ENCODE data around the gene SLC4A1AP. TPM values are rescaled to one million over a fixed set of nuclear protein-coding genes. Genes with fewer than 3 reads are reported as not detected.

The SLC4A1AP gene
- polyA plus RNA-seq, 2 of the 4 experiments (the other 2 are of a cell fraction) = 32.6 to 33.0 TPM

DNA sequence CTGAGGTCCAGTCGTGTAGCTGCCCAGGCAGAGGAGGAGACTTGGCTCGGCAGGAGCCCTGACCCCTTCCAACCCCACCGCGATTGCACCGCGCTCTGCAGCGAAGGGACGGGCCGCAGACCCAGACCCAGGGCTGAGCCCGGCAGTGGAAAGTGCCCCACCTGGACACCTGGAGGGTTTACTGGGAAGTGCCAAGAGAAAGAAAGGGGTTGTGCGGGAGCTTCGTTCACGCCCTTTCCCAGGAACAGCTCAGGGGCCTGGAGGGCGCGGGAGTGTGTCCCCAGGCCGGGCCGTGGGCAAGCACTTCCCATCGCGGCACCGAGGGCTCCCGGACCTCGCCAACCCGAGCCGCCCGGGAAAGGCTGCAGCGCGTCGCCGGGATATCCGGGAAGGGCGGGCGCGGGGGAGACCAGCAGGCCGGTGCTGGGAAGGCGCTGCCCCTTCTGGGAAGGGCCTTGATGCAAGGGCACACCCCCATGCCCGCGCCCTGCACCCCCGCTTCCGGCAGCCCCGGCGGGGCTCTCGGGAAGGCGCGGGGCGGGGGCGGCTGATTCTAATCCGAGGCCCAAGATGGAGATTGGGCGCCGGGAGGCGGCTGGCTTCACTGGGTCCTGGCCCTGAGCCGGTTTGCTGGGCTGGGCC, 71.7 kb downstream of the SLC4A1AP start:
- peak overlapping the region; percentile 56 to 60; a peak in 2 of 6 replicates for H3K27ac ChIP-seq
- no peak overlapping the region for H3K4me2 ChIP-seq
- no peak overlapping the region for H3K4me3 ChIP-seq
- FAIRE-seq (no peak), ATAC-seq (no peak; a peak in 1 of 6 replicates), DNase-seq (ENCODE audit: low read depth in 1 of 2, low spot score in 1 of 2) (no peak)
- 89% methylated on average over 33 of the region's 51 CpGs for WGBS (ENCODE audit: missing lambda C conversion rate)
- peaks cover 5% of the 10 kb centered on the region; the same call in 1 of the 3 replicates for H3K9me3 ChIP-seq
- CTCF ChIA-PET = interaction anchor here (0.7 to 1.6 kb wide), 5 partner anchors 9 to 718 kb away, joined by 3 to 6 read pairs (median 4); no protein-coding TSS in a partner anchor
- peaks cover 17% of the 10 kb centered on the region for H3K4me1 ChIP-seq
- POLR2A ChIA-PET = no interaction called here
- TF ChIP-seq ZSCAN20 (CRISPR knock-in tag; IDR thresholded peaks at IDR 0.05) = no peak
- TF ChIP-seq HES2 (IDR thresholded peaks at IDR 0.05) = no peak
- TF ChIP-seq FOSB (CRISPR knock-in tag; IDR thresholded peaks at IDR 0.05) = no peak
- no peak for TF ChIP-seq POLR2A (IDR thresholded peaks at IDR 0.05; ENCODE audit: low read length)
- TF ChIP-seq NR3C1 (IDR thresholded peaks at IDR 0.05) = no peak
- TF ChIP-seq HDAC2 (IDR thresholded peaks at IDR 0.05) = no peak
- no peak for TF ChIP-seq CHD4 (IDR thresholded peaks at IDR 0.05; ENCODE audit: borderline replicate concordance)
- TF ChIP-seq NPAS2 (CRISPR knock-in tag; IDR thresholded peaks at IDR 0.05; ENCODE audit: borderline replicate concordance) = no peak
- no peak for TF ChIP-seq RFX5 (IDR thresholded peaks at IDR 0.05)

DNA sequence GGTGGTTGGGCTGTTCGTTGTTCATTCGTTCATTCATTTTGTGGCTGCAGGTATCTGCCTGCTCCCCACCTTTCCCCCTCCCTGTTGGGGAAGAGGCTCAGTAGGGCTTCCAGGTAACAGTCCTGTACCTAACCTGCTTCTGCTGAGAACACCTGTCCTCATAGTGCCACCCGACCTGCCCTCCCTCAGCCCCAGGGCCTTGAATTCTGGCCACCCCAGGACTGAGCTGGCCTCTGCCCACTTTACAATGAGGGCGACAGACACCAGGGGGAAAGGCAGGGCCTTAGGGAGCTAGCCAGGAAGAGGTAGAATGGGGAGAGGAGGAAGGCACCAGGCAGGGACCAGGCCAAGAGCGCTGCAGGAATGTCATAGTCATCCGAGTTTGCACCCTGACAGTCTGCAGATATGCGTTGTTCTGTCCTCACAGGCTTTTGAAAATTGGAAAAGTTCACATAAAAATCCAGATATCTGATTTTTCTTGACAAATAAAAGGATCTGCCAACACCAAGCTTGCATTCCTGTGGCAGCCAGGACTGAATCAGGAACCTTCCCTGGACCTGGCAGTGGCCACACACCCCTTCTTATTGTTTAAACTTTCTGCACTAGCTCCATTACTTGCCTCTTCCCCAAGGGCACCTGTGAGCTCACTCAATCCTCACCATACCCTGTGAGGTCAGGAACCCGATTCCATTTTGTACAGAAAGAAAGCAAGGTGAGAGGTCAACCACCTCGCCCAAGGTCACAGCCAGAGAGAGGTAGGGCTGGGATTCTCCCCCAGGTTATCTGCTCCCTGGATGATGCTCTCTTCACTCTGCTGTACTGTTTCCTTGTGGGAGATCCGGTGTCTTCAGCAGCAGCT, 72.6 kb downstream of the SLC4A1AP start:
- Histone ChIP-seq H3K4me1 (peaks cover 17% of the 10 kb centered on the region), H3K4me3 (no peak overlapping the region), H3K9me3 (peaks cover 14% of the 10 kb centered on the region; the same call in 2 of the 3 replicates), H3K27ac (peak overlapping the region; percentile 56 to 60; a peak in 4 of 6 replicates), H3K4me2 (no peak overlapping the region)
- CTCF ChIA-PET = interaction anchor here (0.6 to 3.1 kb wide), 7 partner anchors 10 to 717 kb away, joined by 3 to 32 read pairs (median 4); no protein-coding TSS in a partner anchor
- WGBS (ENCODE audit: missing lambda C conversion rate) = 86% methylated on average over 10 of the region's 10 CpGs
- no peak for FAIRE-seq
- no peak for DNase-seq (ENCODE audit: low read depth in 1 of 2, low spot score in 1 of 2)
- ATAC-seq = peak in 1 of 2 experiments; percentile 16; a peak in 2 of 6 replicates
- no peak for TF ChIP-seq SMC3 (IDR thresholded peaks at IDR 0.05)
- 0 out of 2 replicates have a peak, but pooled peaks have one; percentile 9 for TF ChIP-seq ESRRA (IDR thresholded peaks at IDR 0.05; ENCODE audit: borderline replicate concordance, low read length)
- POLR2A ChIA-PET = no interaction called here

GRCh38 chr2:27736890-27737204, 73.2 kb downstream of the SLC4A1AP start:
- peaks cover 17% of the 10 kb centered on the region for H3K4me1 ChIP-seq
- no peak overlapping the region for H3K4me3 ChIP-seq
- ChIA-PET CTCF (interaction anchor here (1.0 to 3.1 kb wide), 8 partner anchors 8 to 717 kb away, joined by 3 to 32 read pairs (median 4); no protein-coding TSS in a partner anchor), POLR2A (no interaction called here)
- TF ChIP-seq ESRRA (IDR thresholded peaks at IDR 0.05; ENCODE audit: borderline replicate concordance, low read length) (no peak), CEBPB (IDR thresholded peaks at IDR 0.05) (no peak), CHD2 (IDR thresholded peaks at IDR 0.05; ENCODE audit: low read length, partially characterized antibody) (no peak), GATA3 (IDR thresholded peaks at IDR 0.05; ENCODE audit: borderline replicate concordance) (no peak)
- TF ChIP-seq, protein P1, sequence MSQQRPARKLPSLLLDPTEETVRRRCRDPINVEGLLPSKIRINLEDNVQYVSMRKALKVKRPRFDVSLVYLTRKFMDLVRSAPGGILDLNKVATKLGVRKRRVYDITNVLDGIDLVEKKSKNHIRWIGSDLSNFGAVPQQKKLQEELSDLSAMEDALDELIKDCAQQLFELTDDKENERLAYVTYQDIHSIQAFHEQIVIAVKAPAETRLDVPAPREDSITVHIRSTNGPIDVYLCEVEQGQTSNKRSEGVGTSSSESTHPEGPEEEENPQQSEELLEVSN (IDR thresholded peaks at IDR 0.05; ENCODE audit: borderline replicate concordance, low read depth) = no peak
- FAIRE-seq (no peak), ATAC-seq (no peak; a peak in 1 of 6 replicates), DNase-seq (ENCODE audit: low read depth in 1 of 2, low spot score in 1 of 2) (no peak)
- WGBS (ENCODE audit: missing lambda C conversion rate) = 87% methylated on average over 6 of the region's 6 CpGs
- peaks cover 15% of the 10 kb centered on the region; the same call in 2 of the 3 replicates for H3K9me3 ChIP-seq
- H3K27ac ChIP-seq = peak overlapping the region; percentile 56 to 60; a peak in 4 of 6 replicates
- H3K4me2 ChIP-seq = no peak overlapping the region

- peaks cover 17% of the 10 kb centered on the region for H3K4me1 ChIP-seq
- DNase-seq (ENCODE audit: low read depth in 1 of 2, low spot score in 1 of 2) = peak in 1 of 2 experiments; percentile 62
- H3K4me2 ChIP-seq = peak overlapping the region; percentile 13
- FAIRE-seq = no peak
- ChIA-PET CTCF (interaction anchor here (1.0 to 3.1 kb wide), 5 partner anchors 9 to 54 kb away, joined by 3 to 32 read pairs (median 3); no protein-coding TSS in a partner anchor), POLR2A (no interaction called here)
- H3K4me3 ChIP-seq = no peak overlapping the region
- ATAC-seq = peak; percentile 68 to 75
- 56% methylated on average over 7 of the region's 7 CpGs for WGBS (ENCODE audit: missing lambda C conversion rate)
- no peak for TF ChIP-seq NPAS2 (CRISPR knock-in tag; IDR thresholded peaks at IDR 0.05; ENCODE audit: borderline replicate concordance)
- no peak for TF ChIP-seq EHF (CRISPR knock-in tag; IDR thresholded peaks at IDR 0.05)
- TF ChIP-seq BHLHE40 (IDR thresholded peaks at IDR 0.05; ENCODE audit: low read depth, low read length) = no peak
- no peak for TF ChIP-seq TFCP2L1 (CRISPR knock-in tag; IDR thresholded peaks at IDR 0.05)
- TF ChIP-seq ZC3H11A (IDR thresholded peaks at IDR 0.05) = no peak
- TF ChIP-seq FOSL2 (IDR thresholded peaks at IDR 0.05) = no peak
- TF ChIP-seq FOSL2 (CRISPR knock-in tag; IDR thresholded peaks at IDR 0.05) = peak; percentile 56
- peak; percentile 85 to 90 for TF ChIP-seq CEBPB (IDR thresholded peaks at IDR 0.05)
- TF ChIP-seq POLR2AphosphoS2 (conservative IDR thresholded peaks at IDR 0.05; ENCODE audit: low read length) = no peak
- TF ChIP-seq, protein P2, sequence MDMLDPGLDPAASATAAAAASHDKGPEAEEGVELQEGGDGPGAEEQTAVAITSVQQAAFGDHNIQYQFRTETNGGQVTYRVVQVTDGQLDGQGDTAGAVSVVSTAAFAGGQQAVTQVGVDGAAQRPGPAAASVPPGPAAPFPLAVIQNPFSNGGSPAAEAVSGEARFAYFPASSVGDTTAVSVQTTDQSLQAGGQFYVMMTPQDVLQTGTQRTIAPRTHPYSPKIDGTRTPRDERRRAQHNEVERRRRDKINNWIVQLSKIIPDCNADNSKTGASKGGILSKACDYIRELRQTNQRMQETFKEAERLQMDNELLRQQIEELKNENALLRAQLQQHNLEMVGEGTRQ (IDR thresholded peaks at IDR 0.05) = no peak
- peaks cover 15% of the 10 kb centered on the region; the same call in 2 of the 3 replicates for H3K9me3 ChIP-seq
- H3K27ac ChIP-seq = peak overlapping the region; percentile 56 to 60; a peak in 5 of 6 replicates
Observed at GRCh38 chr2:27737676-27738348, 74.1 kb downstream of the SLC4A1AP start.
